ENCODE data around the gene FMNL2. TPM values are rescaled to one million over a fixed set of nuclear protein-coding genes. Genes with fewer than 3 reads are reported as not detected.

Gene FMNL2
- total and polyA plus RNA-seq, 12 donors, result 3.3 to 16.0 (median 4.5) TPM

- DNase-seq (no peak), ATAC-seq (no peak)
- Histone ChIP-seq H3K9me3 (no peaks in the 10 kb centered on the region), H3K4me1 (peaks cover 0 to 14% (median 0%) of the 10 kb centered on the region in 9 donors), H3K4me3 (no peak overlapping the region), H3K36me3 (no peaks in the 10 kb centered on the region), H3K27me3 (no peaks in the 10 kb centered on the region), H3K27ac (no peak overlapping the region)
- intact Hi-C loops (cut with DNase I), result no loop called here
- WGBS, 2 donors, result 89 to 97% methylated on average over 3 of the region's 3 CpGs
- no peak for TF ChIP-seq CTCF (IDR thresholded peaks at IDR 0.05)
Observed at GRCh38 chr2:152603166-152603565, 268.2 kb downstream of the FMNL2 start.

GRCh38 chr2:152606081-152606480 is 271.1 kb downstream of the FMNL2 start:
- DNase-seq (no peak), ATAC-seq (no peak)
- WGBS, 2 donors, result 98 to 99% methylated on average over 1 of the region's 1 CpG
- intact Hi-C loops (cut with DNase I), result no loop called here
- Histone ChIP-seq H3K4me1 (peaks cover 0 to 5% (median 0%) of the 10 kb centered on the region in 9 donors), H3K27me3 (no peaks in the 10 kb centered on the region), H3K9me3 (no peaks in the 10 kb centered on the region), H3K36me3 (peaks cover 0 to 4% (median 0%) of the 10 kb centered on the region in 9 donors), H3K4me3 (no peak overlapping the region), H3K27ac (no peak overlapping the region)
- no peak for TF ChIP-seq CTCF (IDR thresholded peaks at IDR 0.05)

- ATAC-seq, result no peak
- peaks cover 0 to 4% (median 0%) of the 10 kb centered on the region in 9 donors for H3K36me3 ChIP-seq
- 49 to 58% methylated on average over 2 of the region's 2 CpGs for WGBS, 2 donors
- H3K9me3 ChIP-seq, result no peaks in the 10 kb centered on the region
- H3K4me1 ChIP-seq, result peaks cover 0 to 12% (median 6%) of the 10 kb centered on the region in 9 donors
- DNase-seq, result no peak
- no peak overlapping the region for H3K4me3 ChIP-seq
- no peak for TF ChIP-seq CTCF (IDR thresholded peaks at IDR 0.05)
- no peaks in the 10 kb centered on the region for H3K27me3 ChIP-seq
- no peak overlapping the region for H3K27ac ChIP-seq
- intact Hi-C loops (cut with DNase I), result no loop called here
Observed at GRCh38 chr2:152606941-152607340, 272.0 kb downstream of the FMNL2 start.

DNA sequence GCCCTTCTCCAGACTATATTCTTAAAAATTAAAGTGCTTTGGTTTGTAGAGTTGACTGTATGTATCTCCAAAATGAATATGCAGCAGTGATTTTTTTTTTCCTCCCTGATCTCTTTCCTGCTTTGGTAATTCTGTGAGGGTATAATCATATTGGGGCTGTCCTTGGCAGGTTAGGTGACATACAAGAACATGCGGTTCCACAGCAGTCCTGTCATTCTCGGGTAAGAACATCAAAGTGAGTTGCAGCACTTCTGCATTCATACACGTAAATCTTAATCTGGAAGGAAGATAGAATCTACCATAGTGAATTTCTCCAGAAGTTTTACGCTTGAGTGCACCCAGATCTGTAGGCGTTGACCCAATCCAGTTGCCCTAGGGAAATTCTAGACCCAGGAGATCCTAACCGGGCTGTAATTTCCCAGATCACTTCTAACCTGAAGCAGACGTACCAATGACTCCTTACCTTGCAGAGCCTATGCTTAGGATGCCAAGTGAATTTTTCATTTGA is 272.9 kb downstream of the FMNL2 start:
- no peak for ATAC-seq
- Histone ChIP-seq H3K9me3 (no peaks in the 10 kb centered on the region), H3K4me3 (no peak overlapping the region), H3K36me3 (peaks cover 0 to 8% (median 0%) of the 10 kb centered on the region in 9 donors), H3K27me3 (no peaks in the 10 kb centered on the region), H3K4me1 (peaks cover 0 to 21% (median 12%) of the 10 kb centered on the region in 9 donors), H3K27ac (no peak overlapping the region)
- intact Hi-C loops (cut with DNase I), result no loop called here
- no peak for DNase-seq
- no peak for TF ChIP-seq CTCF (IDR thresholded peaks at IDR 0.05)
- WGBS, 2 donors, result 95 to 96% methylated on average over 7 of the region's 7 CpGs
